Caki2 (cell line): ENCODE measurements around the gene MYO5C. TPM values are rescaled to one million over a fixed set of nuclear protein-coding genes. Genes with fewer than 3 reads are reported as not detected.

ENCODE experiments used
- DNase-seq: peaks from one replicate; pipeline ENCODE4 v3.0.0-alpha.2; 2015; ENCODE audit warnings: low read depth
- in situ Hi-C: cut with HindIII; loops from 2 replicates; pipeline ENCODE4 v1.10.0; 2016; ENCODE audit warnings: low sequenced_read_pairs, low pct_unique_long_range_greater_than_20kb, mixed read lengths
- total RNA-seq: library from RNA; depleted of rRNA; stranded (reverse); fragments of >200 nt; shearing (Covaris generic); gene quantifications from 2 replicates; pipeline ENCODE4 v1.2.3, GENCODE V29; 2014; ENCODE audit warnings: low replicate concordance

Gene MYO5C
- total RNA-seq, 1 experiment from 2014 or later: 1.6 TPM

DNA sequence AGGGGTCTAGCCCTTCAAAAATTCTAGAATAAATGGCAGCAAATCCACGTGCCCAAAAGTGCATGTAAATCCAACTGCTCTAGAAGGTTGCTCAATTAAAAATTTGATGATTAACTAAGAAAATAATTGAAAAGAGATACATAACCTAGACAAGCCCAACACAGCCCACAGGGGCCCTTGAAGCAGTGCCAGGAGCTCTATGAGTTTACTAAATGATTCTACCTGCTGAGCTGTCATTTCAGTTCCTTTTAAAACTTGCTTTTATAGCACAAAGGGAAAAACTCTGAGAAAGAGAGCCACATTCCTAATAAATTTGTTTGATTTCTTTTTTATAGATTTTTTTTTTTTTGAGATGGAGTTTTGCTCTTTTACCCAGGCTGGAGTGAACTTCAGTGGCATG lies 65.5 kb downstream of the MYO5C start:
- DNase-seq: no peak
- in situ Hi-C loops: no loop called here

DNA sequence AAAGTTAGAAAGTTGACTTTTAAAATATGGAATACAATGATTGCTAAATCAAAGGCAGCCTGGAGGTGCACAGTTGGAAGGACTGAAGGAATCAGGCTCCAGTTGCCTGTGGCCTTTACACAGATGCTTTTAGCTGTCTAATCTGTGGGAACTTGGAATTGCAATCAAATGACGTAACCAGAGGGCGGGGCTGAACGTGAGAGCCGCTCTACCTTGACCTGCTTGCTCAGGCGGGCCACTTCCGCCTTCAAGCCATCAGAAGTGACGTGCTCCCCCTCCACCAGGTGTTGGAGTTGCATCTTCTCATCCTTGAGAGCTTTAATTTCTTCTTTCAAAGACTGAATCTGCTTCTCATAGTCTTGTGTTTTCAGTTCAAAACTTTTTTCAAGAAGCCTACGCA lies 66.7 kb downstream of the MYO5C start:
- DNase-seq: peak; percentile 58
- in situ Hi-C loops: no loop called here

DNA sequence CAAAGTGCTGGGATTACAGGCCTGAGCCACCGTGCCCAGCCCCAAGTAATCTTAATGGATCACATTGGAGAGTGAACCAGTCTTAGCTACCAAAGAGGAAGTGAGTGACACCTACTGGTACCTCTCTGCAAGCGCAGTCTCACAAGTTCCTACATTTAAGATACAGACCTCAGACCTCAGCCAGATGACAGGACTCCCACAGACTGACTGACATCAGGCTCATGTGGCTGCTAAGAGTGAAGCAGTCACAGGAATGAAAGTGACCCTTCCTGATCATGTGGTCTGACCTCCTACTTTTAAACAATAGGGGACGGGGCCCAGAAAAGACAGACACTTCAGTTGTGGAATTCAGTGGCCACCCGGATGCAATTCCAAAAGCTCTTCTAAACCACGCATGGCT lies 68.1 kb downstream of the MYO5C start:
- in situ Hi-C loops: no loop called here

DNA sequence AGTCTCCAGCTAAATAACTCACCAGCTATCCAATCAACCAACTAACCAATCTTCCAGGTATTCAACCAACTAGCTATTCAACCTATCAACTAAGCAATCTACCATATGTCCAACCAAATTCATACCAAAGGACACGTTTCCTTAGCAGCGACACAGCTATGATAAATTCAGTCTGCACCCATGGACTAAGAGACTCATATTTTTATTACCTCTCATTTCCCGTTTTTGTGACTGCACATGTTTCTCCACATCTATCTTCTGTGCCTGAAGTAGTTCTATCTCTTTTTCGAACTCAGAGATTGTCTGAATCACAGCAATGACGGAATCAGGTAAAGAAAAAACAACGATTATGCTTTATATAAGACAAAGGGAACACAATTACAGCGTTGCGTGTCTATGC lies 70.4 kb downstream of the MYO5C start:
- in situ Hi-C loops: no loop called here
- DNase-seq: no peak

More for the DNA sequence above, 68.1 kb downstream of the MYO5C start:
- DNase-seq: peak; percentile 57

DNA sequence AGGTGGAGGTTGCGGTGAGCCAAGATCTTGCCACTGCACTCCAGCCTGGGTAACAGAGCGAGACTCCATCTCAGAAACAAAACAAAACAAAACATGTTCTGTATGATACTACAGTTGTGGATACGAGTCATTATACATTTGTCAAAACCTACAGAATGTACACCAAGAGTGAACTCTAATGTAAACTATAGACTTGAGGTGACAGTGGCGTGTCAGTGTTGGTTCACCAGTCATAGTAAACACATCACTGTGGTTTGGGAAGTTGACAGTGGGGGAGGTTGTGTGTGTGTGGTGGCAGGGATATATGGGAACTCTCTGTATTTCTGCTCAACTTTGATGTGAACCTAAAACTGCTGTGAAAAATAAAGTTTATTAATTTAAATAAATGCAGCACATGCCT lies 71.4 kb downstream of the MYO5C start:
- no peak for DNase-seq
- in situ Hi-C loops: no loop called here

DNA sequence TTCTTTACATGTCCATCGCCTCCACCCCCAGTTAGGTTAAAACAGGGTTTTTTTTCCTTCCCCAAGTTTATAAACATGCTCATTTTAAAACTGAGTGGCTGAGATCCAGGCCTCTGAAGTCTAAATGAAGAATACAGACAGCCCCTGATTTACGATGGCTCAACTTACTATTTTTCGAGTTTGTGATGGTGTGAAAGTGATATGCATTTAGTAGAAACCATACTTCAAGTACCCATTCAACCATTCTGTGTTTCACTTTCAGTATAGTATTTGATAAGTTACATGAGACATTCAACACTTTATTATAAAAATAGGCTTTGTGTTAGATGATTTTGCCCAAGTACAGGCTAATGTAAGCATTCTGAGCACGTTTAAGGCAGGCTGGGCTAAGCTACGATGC lies 73.9 kb downstream of the MYO5C start:
- no peak for DNase-seq
- in situ Hi-C loops: no loop called here

DNA sequence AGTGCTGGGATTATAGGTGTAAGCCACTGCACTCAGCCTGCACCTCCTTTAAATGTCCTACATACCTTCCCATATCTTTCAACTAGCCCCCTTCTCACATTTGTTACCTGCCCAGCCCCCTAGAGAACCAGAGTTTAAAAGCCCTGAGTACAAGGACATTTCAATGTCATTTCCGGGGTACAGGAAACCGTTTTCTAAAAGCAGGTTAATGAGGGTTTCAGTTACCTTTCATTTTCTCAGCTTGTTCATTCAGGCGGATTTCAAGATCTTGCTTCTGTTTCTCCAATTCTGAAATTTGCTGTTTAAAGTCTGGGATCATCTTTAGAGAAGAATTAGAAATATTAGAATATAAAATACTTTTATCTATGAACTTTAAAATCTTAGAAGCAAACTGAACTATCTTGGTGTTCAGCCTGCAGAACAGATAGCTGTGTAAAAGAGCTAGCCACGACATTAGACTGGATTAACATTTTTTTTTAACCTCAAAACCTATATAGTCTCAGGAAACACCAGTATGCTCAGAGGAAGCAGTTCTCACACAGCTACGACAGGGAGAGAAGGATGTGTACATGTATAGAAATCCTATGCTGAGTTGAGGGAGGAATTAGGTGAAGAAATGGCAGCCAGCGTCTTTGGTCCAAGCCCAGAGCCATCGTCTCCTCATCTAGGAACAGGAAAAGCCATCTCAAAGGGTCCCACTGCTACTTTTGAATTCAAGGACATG lies 74.5 kb downstream of the MYO5C start:
- in situ Hi-C loops: no loop called here
- DNase-seq: no peak

DNA sequence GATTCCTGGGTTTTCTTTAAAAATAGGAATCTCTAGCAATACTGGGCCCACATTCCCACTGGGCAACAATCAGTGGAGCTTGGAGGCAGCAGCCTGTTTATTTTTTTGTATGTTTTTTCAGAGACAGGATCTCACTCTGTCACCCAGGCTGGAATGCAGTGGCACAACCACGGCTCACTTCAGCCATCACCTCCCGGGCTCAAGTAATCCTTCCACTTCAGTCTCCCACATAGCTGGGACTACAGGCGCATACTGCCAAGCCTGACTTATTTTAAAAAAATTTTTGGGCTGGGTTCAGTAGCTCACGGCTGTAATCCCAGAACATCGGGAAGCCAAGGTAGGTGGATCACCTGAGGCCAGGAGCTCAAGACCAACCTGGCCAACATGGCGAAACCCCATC lies 75.4 kb downstream of the MYO5C start:
- in situ Hi-C loops: no loop called here

DNA sequence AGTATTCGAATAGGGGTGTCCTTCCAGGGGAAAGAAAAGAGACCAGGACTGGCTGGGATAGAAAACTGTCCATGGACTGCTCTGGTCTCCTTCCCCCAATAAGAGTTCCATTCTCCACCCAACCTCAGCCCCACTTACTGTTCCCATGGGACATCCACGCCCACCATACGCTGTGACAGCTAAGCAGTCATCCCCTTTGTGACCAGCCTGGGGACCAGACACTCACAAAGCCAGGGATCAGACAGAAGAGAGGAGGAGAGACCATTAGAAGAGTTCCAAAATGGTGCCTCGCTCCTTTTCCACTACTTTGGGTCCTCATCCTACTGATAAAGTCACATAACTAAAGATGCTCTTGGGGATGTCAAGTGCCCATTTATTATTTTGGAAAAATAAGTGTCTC lies 76.8 kb downstream of the MYO5C start:
- in situ Hi-C loops: no loop called here
- no peak for DNase-seq

More for the DNA sequence above, 75.4 kb downstream of the MYO5C start:
- DNase-seq: no peak

DNA sequence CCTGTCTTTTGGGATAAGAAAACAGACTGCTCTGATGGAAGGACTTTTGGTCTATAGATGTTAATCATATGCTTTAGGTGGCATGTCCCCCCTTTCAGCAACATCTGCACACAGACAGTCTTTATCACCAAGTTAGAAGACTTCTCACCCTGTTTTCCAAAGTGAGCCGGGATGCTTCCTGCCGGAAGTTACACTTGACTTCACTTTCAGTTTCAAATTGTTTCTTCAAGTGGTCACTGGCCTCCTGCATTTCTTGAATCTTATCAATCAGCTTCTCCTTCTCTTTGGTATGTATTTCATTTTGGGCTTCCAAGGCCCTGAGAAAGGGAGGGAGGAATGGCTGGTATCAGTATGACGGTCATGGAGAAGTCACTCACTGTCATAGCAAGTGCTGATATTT lies 77.2 kb downstream of the MYO5C start:
- in situ Hi-C loops: no loop called here
- DNase-seq: no peak

DNA sequence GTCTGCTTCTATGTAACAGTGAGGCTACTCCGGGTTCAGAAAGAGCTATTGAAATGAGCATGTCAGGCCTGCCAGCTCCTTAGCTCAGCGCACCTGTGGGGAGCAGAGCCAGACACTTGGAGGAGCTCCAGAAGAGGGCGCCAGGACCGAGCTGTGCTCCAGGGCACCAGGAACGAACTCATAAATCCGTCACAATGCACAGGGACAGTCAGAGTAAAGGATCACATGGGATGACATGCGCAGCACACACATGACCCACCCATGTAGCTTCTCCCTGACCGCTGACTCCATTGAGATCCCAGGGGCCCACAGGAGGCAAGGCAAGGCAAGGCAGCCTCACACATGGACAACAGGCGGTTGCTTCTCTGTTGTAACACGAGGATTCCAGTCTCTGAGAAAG lies 78.4 kb downstream of the MYO5C start:
- in situ Hi-C loops: no loop called here
- DNase-seq: no peak

DNA sequence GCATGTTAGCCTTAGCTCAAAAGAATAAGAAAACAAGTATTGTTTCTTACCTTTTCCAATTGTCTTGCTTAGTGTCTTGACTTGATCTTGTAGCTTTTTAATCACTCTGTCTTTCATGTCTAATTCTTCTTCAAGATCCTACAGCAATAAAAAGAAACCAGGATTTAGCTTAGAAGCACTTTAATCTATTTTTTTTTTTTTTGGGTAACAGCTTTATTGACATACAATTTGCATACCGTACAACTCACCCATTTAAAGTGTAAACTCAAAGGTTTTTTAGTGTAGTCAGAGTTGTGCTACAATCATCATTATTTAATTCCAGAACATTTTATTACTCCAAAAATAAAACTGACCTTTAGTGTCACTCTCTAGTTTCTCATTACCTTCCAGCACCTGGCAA lies 81.1 kb downstream of the MYO5C start:
- no peak for DNase-seq
- in situ Hi-C loops: no loop called here

DNA sequence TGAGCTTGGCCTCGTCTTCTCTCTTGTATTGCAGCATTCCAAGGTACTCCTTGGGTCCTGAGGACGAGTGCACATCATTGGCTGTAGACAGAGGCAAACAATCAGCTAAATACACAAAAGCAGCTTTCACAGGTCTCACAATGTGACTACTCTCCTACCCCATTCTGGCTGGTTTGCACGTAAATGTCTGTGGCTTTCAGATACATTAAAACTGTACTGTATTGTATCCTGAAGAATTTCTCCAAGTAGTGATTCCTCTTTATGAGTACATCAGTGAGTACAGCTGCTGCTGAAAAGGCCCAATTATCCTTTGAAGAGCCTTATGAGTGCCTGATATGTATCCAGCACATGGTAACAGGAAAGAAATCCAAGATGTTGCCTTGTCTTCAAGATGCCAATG lies 82.4 kb downstream of the MYO5C start:
- in situ Hi-C loops: no loop called here

DNA sequence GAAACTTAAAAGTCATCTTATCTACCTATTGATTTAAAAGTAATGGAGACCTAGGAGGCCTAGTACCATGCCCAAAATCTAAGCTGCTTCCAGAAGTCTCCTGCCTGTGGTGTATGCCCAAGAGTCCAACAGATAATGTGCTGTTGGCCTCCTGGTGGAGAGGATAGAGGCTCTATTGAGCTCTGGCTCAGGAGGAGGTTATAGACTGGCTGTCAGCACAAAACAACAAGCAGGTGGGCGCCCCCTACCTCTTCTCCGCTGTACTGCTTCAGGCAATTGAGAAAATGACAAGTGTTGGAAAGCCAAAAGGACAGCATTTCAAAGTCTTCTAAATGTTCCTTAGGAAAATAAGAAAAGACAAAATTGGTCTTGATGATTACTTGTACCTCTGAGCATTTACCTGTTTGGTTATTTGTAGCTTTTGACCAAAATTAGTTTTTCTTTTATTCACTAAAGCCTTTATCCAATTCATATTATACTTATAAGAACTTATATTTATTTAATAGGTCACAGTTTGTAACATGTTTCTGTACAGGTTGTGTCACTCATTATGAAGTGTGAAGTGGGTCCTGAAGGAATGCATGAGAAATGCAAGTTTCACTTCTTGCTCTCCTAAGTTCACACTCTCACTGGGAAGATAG lies 87.2 kb downstream of the MYO5C start:
- peak; percentile 56 for DNase-seq
- in situ Hi-C loops: no loop called here

More for the DNA sequence above, 82.4 kb downstream of the MYO5C start:
- DNase-seq: no peak

DNA sequence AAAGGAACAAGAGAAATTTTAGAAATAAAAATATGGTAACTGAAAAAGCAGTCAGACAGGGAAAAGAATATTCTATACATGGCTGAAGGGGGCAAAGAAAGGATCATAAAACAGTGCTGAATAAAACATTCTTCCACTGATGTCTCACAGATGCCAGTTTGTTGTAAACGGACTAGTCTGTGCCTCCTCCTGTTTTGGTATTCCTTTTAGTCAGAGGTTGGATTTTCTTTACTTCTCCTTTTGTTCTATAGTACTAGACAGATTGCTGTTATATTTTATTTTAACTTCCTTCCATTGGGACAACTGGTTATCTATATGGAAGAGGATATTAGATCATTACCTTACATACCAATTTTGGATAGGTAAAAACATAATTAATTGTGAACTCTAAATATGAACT lies 88.4 kb downstream of the MYO5C start:
- in situ Hi-C loops: no loop called here
- no peak for DNase-seq

DNA sequence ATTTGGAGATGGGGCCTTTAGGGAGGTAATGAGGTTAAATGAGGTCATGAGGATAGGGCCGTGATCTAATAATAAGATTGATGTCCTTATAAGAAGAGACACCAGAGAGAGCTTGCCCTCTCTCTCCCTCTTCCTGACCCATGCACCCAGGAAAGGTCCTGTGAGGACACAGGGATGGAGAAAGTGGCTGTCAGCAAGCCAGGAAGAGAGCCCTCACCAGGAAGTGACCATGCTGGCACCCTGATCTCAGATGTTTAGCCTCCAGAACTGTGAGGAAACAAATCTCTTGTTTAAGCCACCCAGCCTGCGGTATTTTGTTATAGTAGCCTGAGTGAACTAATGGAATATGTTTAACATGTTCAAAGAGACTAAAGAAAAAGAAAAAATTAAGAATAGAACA lies 89.2 kb downstream of the MYO5C start:
- no peak for DNase-seq
- in situ Hi-C loops: no loop called here

DNA sequence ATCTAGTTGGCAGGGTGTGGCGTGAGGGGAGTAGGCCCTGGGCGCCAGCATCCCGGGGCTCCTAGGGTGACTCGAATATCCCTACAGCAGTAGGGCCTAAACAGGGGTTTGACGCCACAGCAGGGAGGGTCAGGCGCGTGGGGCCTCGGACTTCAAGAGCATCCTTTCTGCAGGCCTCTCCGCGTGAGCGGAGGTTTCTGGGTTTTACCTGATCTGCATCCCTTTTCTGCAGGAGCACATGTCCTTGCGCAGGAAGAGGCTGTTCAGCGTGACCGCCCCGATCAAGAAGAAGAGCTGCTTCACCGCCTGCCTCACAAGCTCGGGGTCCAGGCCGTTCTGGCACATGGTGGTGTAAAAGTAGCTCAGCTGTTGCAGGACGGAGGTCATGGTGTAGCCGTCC lies 90.9 kb downstream of the MYO5C start:
- in situ Hi-C loops: no loop called here
- DNase-seq: no peak

DNA sequence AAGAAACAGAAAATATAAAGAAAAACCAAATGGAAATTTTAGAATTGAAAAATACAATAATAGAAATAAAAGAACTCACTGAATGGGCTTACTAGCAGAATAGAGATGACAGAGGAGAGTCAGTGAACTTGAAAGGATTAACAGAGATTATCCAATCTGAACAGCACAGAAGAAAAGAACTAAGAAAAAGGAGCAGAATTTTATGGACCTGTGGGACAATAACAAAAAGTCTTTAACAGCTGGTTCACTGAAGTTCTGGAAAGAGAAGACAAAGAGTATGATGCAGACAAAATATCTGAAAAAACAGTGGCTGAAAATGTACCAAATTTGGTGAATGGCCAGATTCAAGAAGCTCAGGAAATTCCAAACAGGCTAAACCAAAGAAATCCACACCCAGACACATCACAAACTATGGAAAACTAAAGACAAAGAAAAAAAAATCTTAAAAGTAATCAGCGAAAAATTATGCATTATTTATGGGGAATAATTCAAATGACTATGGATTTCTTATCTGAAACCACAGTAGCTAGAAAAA lies 94.7 kb downstream of the MYO5C start:
- in situ Hi-C loops: no loop called here
- no peak for DNase-seq

DNA sequence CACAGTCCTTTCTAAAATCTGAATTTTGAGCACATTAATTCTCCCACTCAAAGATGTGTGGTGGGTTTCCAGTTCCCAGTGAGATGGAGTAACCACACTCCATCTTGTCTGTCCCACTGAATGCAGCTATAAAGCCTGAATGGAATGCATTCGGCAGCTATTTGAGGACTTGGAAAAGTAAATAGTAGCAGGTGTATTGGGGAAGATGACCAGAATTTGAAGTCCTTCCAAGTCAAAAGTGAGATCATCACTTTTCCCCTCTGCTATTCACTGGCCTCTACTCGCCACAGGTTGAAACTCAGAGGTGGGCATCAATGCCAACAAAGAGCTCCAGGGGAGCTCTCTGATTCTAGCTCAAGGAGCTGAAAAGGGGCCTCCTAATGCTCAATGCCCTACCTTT lies 96.3 kb downstream of the MYO5C start:
- in situ Hi-C loops: no loop called here
- DNase-seq: no peak

DNA sequence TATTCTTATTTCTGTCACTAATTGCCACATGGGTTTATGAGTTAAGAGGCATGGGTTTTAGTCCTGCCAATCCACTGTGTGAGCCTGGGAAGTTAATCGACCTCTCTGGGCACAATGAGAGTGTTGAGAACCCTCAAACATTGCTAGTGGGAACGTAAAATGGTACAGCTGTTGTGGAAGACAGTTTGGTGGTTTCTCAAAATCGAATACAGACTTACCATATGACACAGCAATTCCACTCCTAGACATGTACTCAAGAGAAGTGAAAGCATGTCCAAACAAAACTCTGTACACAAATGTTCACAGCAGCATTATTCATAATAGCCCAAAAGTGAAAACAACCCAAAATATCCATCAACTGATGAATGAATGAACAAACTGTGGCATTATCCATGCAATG lies 98.7 kb downstream of the MYO5C start:
- in situ Hi-C loops: no loop called here

More for the DNA sequence above, 98.7 kb downstream of the MYO5C start:
- DNase-seq: no peak
